Keratinocyte (primary cell): ENCODE data around the gene FAM120AOS. TPM values are rescaled to one million over a fixed set of nuclear protein-coding genes. Genes with fewer than 3 reads are reported as not detected.

Experiments
- DNase-seq: peaks from one replicate; pipeline ENCODE4 v3.0.0-alpha.2; 2011; ENCODE audit warnings: low read depth, missing footprints, low spot score
- FAIRE-seq: peaks from 2 replicates; lab custom pipeline; 2011; peaks lifted over from hg19 to GRCh38; lab: Jason Lieb, UNC
- H2AFZ ChIP-seq: 2 replicates; pipeline ENCODE4 v1.6.0; 2012; ENCODE audit warnings: low read length, control low read depth, inconsistent platforms; ENCODE audit not compliant: control insufficient read depth
- H3K27ac ChIP-seq: 2 replicates; pipeline ENCODE4 v1.5.1; 2011; ENCODE audit warnings: low read length; ENCODE audit not compliant: control insufficient read depth, insufficient read depth
- H3K27me3 ChIP-seq: 3 replicates; pipeline ENCODE4 v1.6.0; 2011; ENCODE audit warnings: low read length; ENCODE audit not compliant: control insufficient read depth, insufficient read depth; ENCODE audit errors: extremely low read depth
- H3K36me3 ChIP-seq, 2 experiments: 2 replicates in 1 of 2; 3 replicates in 1 of 2; pipeline ENCODE4 v1.5.1; 2011; ENCODE audit warnings: low read length in 2 of 2, mild to moderate bottlenecking in 1 of 2; ENCODE audit not compliant: control insufficient read depth in 2 of 2, insufficient read depth in 2 of 2; ENCODE audit errors: extremely low read depth in 1 of 2
- H3K4me1 ChIP-seq: 3 replicates; pipeline ENCODE4 v1.5.1; 2011; ENCODE audit warnings: low read length; ENCODE audit not compliant: control insufficient read depth, insufficient read depth; ENCODE audit errors: extremely low read depth
- H3K4me2 ChIP-seq: 3 replicates; pipeline ENCODE4 v1.6.0; 2011; ENCODE audit warnings: low read depth, low read length; ENCODE audit not compliant: control insufficient read depth, insufficient read depth; ENCODE audit errors: extremely low read depth
- H3K4me3 ChIP-seq, 3 experiments: fragments of 200-600 bp in 1 of 3; sonication (generic) in 1 of 3; 2 replicates in 2 of 3; 3 replicates in 1 of 3; pipeline ENCODE4 v1.5.1; 2011 to 2016; ENCODE audit warnings: low read length in 3 of 3, mild to moderate bottlenecking in 3 of 3, control low read depth in 2 of 3, inconsistent platforms in 1 of 3, low read depth in 1 of 3, mixed read lengths in 1 of 3, mixed run types in 1 of 3, moderate library complexity in 1 of 3; ENCODE audit not compliant: control insufficient read depth in 2 of 3, insufficient read depth in 2 of 3; ENCODE audit errors: extremely low read depth in 1 of 3
- H3K79me2 ChIP-seq: 2 replicates; pipeline ENCODE4 v1.6.0; 2012; ENCODE audit warnings: low read length; ENCODE audit not compliant: control insufficient read depth, insufficient read depth
- H3K9ac ChIP-seq: 3 replicates; pipeline ENCODE4 v1.6.0; 2011; ENCODE audit warnings: low read length; ENCODE audit not compliant: control insufficient read depth, insufficient read depth; ENCODE audit errors: extremely low read depth
- H3K9me1 ChIP-seq: 3 replicates; pipeline ENCODE4 v1.6.0; 2011; ENCODE audit warnings: low read length; ENCODE audit not compliant: control insufficient read depth, insufficient read depth; ENCODE audit errors: extremely low read depth
- H3K9me3 ChIP-seq: 2 replicates; pipeline ENCODE4 v1.5.1; 2012; ENCODE audit warnings: low read depth, low read length; ENCODE audit not compliant: control insufficient read depth
- H4K20me1 ChIP-seq: 3 replicates; pipeline ENCODE4 v1.6.0; 2011; ENCODE audit warnings: low read length; ENCODE audit not compliant: control insufficient read depth, insufficient read depth; ENCODE audit errors: extremely low read depth
- CTCF ChIP-seq, 3 experiments: IDR thresholded peaks in 1 of 3; conservative IDR thresholded peaks in 1 of 3; optimal IDR thresholded peaks in 1 of 3; 2 replicates in 2 of 3; 3 replicates in 1 of 3; pipeline versions ENCODE3 to v1.5.1; 2011; ENCODE audit warnings: low read length in 3 of 3, mild to moderate bottlenecking in 3 of 3, moderate library complexity in 2 of 3, control low read depth in 1 of 3, inconsistent platforms in 1 of 3; ENCODE audit not compliant: insufficient read depth in 2 of 3; ENCODE audit errors: extremely low read depth in 1 of 3
- EZH2 ChIP-seq: IDR thresholded peaks from one replicate; pipeline ENCODE4 v1.6.1; 2012; ENCODE audit warnings: inconsistent platforms, mild to moderate bottlenecking, low read length, moderate library complexity
- dilution Hi-C: fragments of 300-500 bp; cut with MboI; formaldehyde crosslinking; loops from one replicate; pipeline ENCODE4 v1.7.0; 2020; ENCODE audit warnings: low sequenced_read_pairs; ENCODE audit not compliant: extremely low pct_ligation_motif_present
- polyA plus RNA-seq, 5 experiments: library from polyadenylated mRNA; depleted of rRNA in 3 of 5; stranded (reverse) in 3 of 5; stranded (forward) in 1 of 5; unstranded in 1 of 5; fragments of >200 nt; gene quantifications; 1 replicate in 1 of 5; 2 replicates in 3 of 5; 3 replicates in 1 of 5; pipeline versions ENCODE4 v1.2.1 to v1.2.3, GENCODE V29; 2011 to 2012; ENCODE audit warnings: missing spikeins in 2 of 5, low read depth in 1 of 5, low replicate concordance in 1 of 5

FAM120AOS gene
- polyA plus RNA-seq, 1 donor (not counting 4 experiments of a cell fraction or from before 2014, with no cell fraction given), result 18.6 TPM

- dilution Hi-C loops, result no loop called here
- H3K9me3 ChIP-seq, result no peaks in the 10 kb centered on the region
Observed at GRCh38 chr9:93413530-93413929, 39.9 kb downstream of the FAM120AOS start.

GRCh38 chr9:93406371-93406770, 47.0 kb downstream of the FAM120AOS start:
- no peaks in the 10 kb centered on the region for H3K79me2 ChIP-seq
- no peaks in the 10 kb centered on the region for H4K20me1 ChIP-seq
- no peak overlapping the region for H2AFZ ChIP-seq
- H3K27ac ChIP-seq, result no peak overlapping the region
- no peak overlapping the region for H3K4me2 ChIP-seq
- dilution Hi-C loops, result no loop called here
- H3K36me3 ChIP-seq, result no peaks in the 10 kb centered on the region
- FAIRE-seq (no peak), DNase-seq (no peak)
- no peaks in the 10 kb centered on the region for H3K4me1 ChIP-seq
- no peak overlapping the region for H3K4me3 ChIP-seq
- no peak overlapping the region for H3K9ac ChIP-seq
- no peaks in the 10 kb centered on the region for H3K9me1 ChIP-seq
- no peak for TF ChIP-seq CTCF (optimal IDR thresholded peaks at IDR 0.05 in 1 of 3, IDR thresholded peaks at IDR 0.05 in 1 of 3, conservative IDR thresholded peaks at IDR 0.05 in 1 of 3; ENCODE audit: extremely low read depth in 1 of 3, insufficient read depth in 2 of 3, low read length in 3 of 3)
- TF ChIP-seq EZH2, result no peak
- peaks cover 3% of the 10 kb centered on the region for H3K27me3 ChIP-seq
- H3K9me3 ChIP-seq, result no peaks in the 10 kb centered on the region

More at GRCh38 chr9:93413530-93413929, 39.9 kb downstream of the FAM120AOS start:
- Histone ChIP-seq H3K9me1 (no peaks in the 10 kb centered on the region), H3K27ac (no peak overlapping the region), H2AFZ (no peak overlapping the region), H3K4me1 (no peaks in the 10 kb centered on the region), H3K4me2 (no peak overlapping the region), H4K20me1 (no peaks in the 10 kb centered on the region), H3K4me3 (no peak overlapping the region), H3K36me3 (no peaks in the 10 kb centered on the region), H3K27me3 (no peaks in the 10 kb centered on the region), H3K79me2 (no peaks in the 10 kb centered on the region), H3K9ac (no peak overlapping the region)
- FAIRE-seq (no peak), DNase-seq (no peak)
- TF ChIP-seq CTCF (optimal IDR thresholded peaks at IDR 0.05 in 1 of 3, IDR thresholded peaks at IDR 0.05 in 1 of 3, conservative IDR thresholded peaks at IDR 0.05 in 1 of 3; ENCODE audit: extremely low read depth in 1 of 3, insufficient read depth in 2 of 3, low read length in 3 of 3) (no peak), EZH2 (no peak)
